GM18498 (cell line): ENCODE measurements around the gene KCNF1.

Experiments
- ATAC-seq: cut with Tn5 transposase; IDR thresholded peaks from one replicate; pipeline ENCODE4 v1.9.1; 2021; ENCODE audit warnings: mild to moderate bottlenecking, moderate library complexity; ENCODE audit not compliant: unreplicated experiment

The KCNF1 gene

GRCh38 chr2:10911291-10912075 is at the start of gene KCNF1:
TSS of gene KCNF1 (plus strand) at chr2:10911934. CDS start at chr2:10912427, 493 bp downstream.
- ATAC-seq: no peak

GRCh38 chr2:10862330-10862729 is 49.4 kb upstream of the KCNF1 start:
- ATAC-seq: no peak

GRCh38 chr2:10863047-10863446 is 48.7 kb upstream of the KCNF1 start:
- no peak for ATAC-seq

GRCh38 chr2:10863837-10864236 is 47.9 kb upstream of the KCNF1 start:
- ATAC-seq: peak; percentile 70

- no peak for ATAC-seq
These were observed 47.5 kb upstream of the KCNF1 start for GRCh38 chr2:10864251-10864650.

GRCh38 chr2:10864861-10865636 is 46.7 kb upstream of the KCNF1 start:
- ATAC-seq: peak; percentile 95

GRCh38 chr2:10865841-10866240 is 45.9 kb upstream of the KCNF1 start:
- no peak for ATAC-seq

GRCh38 chr2:10867692-10868420 is 43.9 kb upstream of the KCNF1 start:
- ATAC-seq: no peak

- ATAC-seq: no peak
These were observed 43.0 kb upstream of the KCNF1 start for GRCh38 chr2:10868465-10869314.

- no peak for ATAC-seq
These were observed 39.8 kb upstream of the KCNF1 start for GRCh38 chr2:10871978-10872377.

- ATAC-seq: no peak
These were observed 38.6 kb upstream of the KCNF1 start for GRCh38 chr2:10873171-10873570.

- no peak for ATAC-seq
These were observed 37.8 kb upstream of the KCNF1 start for GRCh38 chr2:10873790-10874437.

GRCh38 chr2:10875126-10875525 is 36.6 kb upstream of the KCNF1 start:
- no peak for ATAC-seq

GRCh38 chr2:10876394-10876793 is 35.3 kb upstream of the KCNF1 start:
- no peak for ATAC-seq

- no peak for ATAC-seq
These were observed 34.8 kb upstream of the KCNF1 start for GRCh38 chr2:10876963-10877362.

- no peak for ATAC-seq
These were observed 34.1 kb upstream of the KCNF1 start for GRCh38 chr2:10877651-10878111.

- no peak for ATAC-seq
These were observed 33.3 kb upstream of the KCNF1 start for GRCh38 chr2:10878268-10878915.

- ATAC-seq: no peak
These were observed 32.6 kb upstream of the KCNF1 start for GRCh38 chr2:10879159-10879558.
